Immature natural killer cell (primary cell): ENCODE data around the gene DDX10. TPM values are rescaled to one million over a fixed set of nuclear protein-coding genes. Genes with fewer than 3 reads are reported as not detected.

Experiments used
- DNase-seq, 3 donors: peaks; one replicate each; pipeline ENCODE4 v3.0.0; 2022; ENCODE audit warnings: mixed read lengths in 1 of 3
- H3K27ac Mint-ChIP-seq, 6 donors: one replicate each; pipeline ENCODE4 v1.8.0; 2020; ENCODE audit warnings: mixed read lengths in 6 of 6, mild to moderate bottlenecking in 5 of 6, inconsistent platforms in 4 of 6, moderate library complexity in 3 of 6
- H3K27me3 Mint-ChIP-seq, 3 donors: one replicate each; pipeline ENCODE4 v1.8.0; 2020 to 2021; ENCODE audit warnings: low read depth in 3 of 3, mild to moderate bottlenecking in 3 of 3, mixed read lengths in 3 of 3, moderate library complexity in 3 of 3, inconsistent platforms in 1 of 3
- H3K36me3 Mint-ChIP-seq, 3 donors: one replicate each; pipeline ENCODE4 v1.8.0; 2020; ENCODE audit warnings: mixed read lengths in 3 of 3, inconsistent platforms in 2 of 3, mild to moderate bottlenecking in 2 of 3
- H3K4me1 Mint-ChIP-seq, 2 donors: one replicate each; pipeline ENCODE4 v1.8.0; 2020; ENCODE audit warnings: inconsistent platforms in 2 of 2, mild to moderate bottlenecking in 2 of 2, mixed read lengths in 2 of 2, moderate library complexity in 1 of 2
- H3K4me3 Mint-ChIP-seq, 5 donors: one replicate each; pipeline ENCODE4 v1.8.0; 2020; ENCODE audit warnings: mild to moderate bottlenecking in 5 of 5, mixed read lengths in 5 of 5, inconsistent platforms in 3 of 5, moderate library complexity in 3 of 5
- H3K9me3 Mint-ChIP-seq, 6 donors: one replicate each; pipeline ENCODE4 v1.8.0; 2020; ENCODE audit warnings: mild to moderate bottlenecking in 6 of 6, mixed read lengths in 6 of 6, inconsistent platforms in 4 of 6, moderate library complexity in 3 of 6
- polyA plus RNA-seq, 3 donors: library from polyadenylated mRNA; unstranded; fragments of 300-500 nt; fragmentation: Illumina TruSeq; gene quantifications; one replicate each; pipeline ENCODE4 v1.2.3, GENCODE V29; 2021

The DDX10 gene
- polyA plus RNA-seq, 3 donors from 2014 or later = 11.8 to 17.2 (median 16.4) TPM

DNA sequence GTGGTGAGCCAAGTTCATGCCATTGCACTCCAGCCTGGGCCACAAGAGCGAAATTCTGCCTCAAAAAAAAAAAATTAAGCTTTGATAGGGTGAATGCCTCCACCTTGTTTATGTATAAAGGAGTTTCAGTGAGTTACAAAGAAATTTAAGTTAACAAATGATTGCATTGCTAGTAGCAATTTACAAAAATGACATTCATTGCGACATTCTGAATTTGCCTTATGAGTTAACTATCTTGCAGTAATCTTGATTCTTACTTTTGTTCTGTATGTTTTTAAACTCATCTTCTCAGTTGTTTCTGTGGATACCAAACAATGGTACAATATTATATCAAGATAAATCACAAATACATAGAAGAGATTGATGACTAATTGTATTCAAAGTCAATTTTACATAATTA lies 207.0 kb downstream of the DDX10 start:
- Mint-ChIP-seq H3K27ac (no peak overlapping the region), H3K4me3 (no peak overlapping the region), H3K4me1 (peaks cover 0 to 8% of the 10 kb centered on the region in 2 donors), H3K36me3 (no peaks in the 10 kb centered on the region), H3K9me3 (no peaks in the 10 kb centered on the region), H3K27me3 (peaks cover 0 to 3% (median 0%) of the 10 kb centered on the region in 3 donors)
- no peak for DNase-seq

DNA sequence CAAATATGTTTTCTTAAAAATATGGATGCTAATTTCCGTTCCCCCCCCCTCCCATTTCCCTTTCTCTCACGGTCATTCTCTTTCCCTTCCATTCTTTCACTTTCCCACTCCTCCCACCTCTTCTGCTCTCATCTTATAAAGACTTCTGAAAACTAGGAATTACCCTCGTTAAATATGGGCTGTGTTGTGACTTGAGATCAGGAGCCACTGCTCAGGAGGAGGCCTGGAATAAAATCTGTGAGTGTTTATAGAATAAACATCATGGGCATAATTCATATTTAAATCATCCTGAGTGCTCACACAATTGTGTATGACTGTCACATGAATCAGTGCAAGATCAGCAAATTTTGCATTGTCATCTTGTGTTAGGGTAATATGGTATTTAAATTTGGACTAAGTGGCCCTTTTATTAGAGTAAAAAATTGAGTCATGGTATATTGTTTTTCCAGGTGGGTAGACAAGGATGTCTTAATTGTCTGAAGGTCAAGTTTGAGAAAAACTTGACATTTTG lies 208.0 kb downstream of the DDX10 start:
- peaks cover 0 to 3% (median 0%) of the 10 kb centered on the region in 3 donors for H3K27me3 Mint-ChIP-seq
- H3K9me3 Mint-ChIP-seq = no peaks in the 10 kb centered on the region
- no peak for DNase-seq
- H3K36me3 Mint-ChIP-seq = peaks cover 0 to under 1% (median 0%) of the 10 kb centered on the region in 3 donors
- no peak overlapping the region for H3K4me3 Mint-ChIP-seq
- H3K27ac Mint-ChIP-seq = no peak overlapping the region
- peaks cover 3 to 8% of the 10 kb centered on the region in 2 donors for H3K4me1 Mint-ChIP-seq

DNA sequence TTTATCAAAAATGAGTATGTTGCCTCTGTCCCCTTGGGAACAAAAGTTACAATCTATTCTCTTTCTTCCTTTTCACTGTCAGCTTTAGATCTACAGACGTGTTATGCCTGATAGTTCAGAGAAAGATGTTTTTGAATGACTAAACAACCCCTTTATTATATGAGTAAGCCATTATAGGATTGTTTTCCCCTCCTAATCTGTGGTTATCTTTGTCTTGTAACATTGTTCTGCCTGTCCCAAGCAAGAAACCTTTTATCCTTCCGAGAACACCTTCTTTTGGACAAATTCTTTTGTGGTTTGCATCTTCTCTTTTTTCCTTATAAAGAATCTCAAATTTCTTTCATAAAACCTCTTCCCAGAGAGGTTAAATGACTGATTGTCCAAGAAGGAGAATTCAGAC lies 208.4 kb downstream of the DDX10 start:
- H3K27ac Mint-ChIP-seq = no peak overlapping the region
- H3K9me3 Mint-ChIP-seq = no peaks in the 10 kb centered on the region
- H3K27me3 Mint-ChIP-seq = peaks cover 0 to 3% (median 0%) of the 10 kb centered on the region in 3 donors
- peaks cover 5 to 8% of the 10 kb centered on the region in 2 donors for H3K4me1 Mint-ChIP-seq
- no peak overlapping the region for H3K4me3 Mint-ChIP-seq
- DNase-seq = no peak
- H3K36me3 Mint-ChIP-seq = peaks cover 0 to 3% (median 0%) of the 10 kb centered on the region in 3 donors

DNA sequence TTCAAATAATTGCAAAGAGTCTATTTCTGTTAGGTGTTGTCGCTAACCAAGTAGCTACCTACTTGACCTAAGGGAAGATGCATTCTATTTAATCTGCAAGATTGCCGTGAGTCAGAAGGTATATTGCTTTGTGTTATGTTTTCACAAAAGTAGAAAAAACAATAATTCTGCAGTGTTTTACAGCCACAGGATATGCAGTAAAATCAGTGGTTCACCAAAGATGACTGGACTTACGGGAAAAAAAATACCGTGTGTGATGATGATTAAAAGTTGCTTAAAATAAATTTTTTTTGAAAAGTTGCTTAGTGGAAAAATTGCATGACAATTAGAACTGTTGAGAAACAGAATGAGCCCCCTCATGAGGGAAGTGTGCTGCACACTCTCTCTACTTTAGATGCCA lies 209.1 kb downstream of the DDX10 start:
- Mint-ChIP-seq H3K27me3 (peaks cover 0 to 3% (median 0%) of the 10 kb centered on the region in 3 donors), H3K4me3 (no peak overlapping the region), H3K27ac (no peak overlapping the region), H3K4me1 (peaks cover 5 to 8% of the 10 kb centered on the region in 2 donors), H3K36me3 (peaks cover 0 to 3% (median 0%) of the 10 kb centered on the region in 3 donors), H3K9me3 (no peaks in the 10 kb centered on the region)
- DNase-seq = no peak

DNA sequence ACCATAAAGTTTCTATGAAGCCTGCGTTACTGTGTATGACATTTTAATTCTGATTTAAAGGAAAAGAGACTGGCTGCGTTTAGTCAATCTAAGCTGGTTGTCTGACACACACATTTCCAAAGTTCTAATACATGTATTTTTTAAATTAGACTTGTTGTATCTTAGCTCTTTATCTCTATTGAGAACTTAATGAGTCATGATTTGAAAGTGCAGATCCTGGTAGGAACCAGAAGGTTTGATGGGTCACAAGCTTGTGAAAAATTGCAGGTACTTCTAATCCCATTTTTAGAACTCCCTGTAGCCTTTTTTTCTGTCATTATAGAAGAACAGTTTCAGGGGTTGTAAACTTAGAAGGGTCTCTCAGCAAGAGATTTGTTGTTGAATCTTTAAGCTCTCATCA lies 210.3 kb downstream of the DDX10 start:
- Mint-ChIP-seq H3K9me3 (no peaks in the 10 kb centered on the region), H3K36me3 (peaks cover 0 to 3% (median 0%) of the 10 kb centered on the region in 3 donors), H3K27ac (no peak overlapping the region), H3K27me3 (peaks cover 0 to 3% (median 0%) of the 10 kb centered on the region in 3 donors), H3K4me1 (peaks cover 5 to 7% of the 10 kb centered on the region in 2 donors), H3K4me3 (no peak overlapping the region)
- no peak for DNase-seq

DNA sequence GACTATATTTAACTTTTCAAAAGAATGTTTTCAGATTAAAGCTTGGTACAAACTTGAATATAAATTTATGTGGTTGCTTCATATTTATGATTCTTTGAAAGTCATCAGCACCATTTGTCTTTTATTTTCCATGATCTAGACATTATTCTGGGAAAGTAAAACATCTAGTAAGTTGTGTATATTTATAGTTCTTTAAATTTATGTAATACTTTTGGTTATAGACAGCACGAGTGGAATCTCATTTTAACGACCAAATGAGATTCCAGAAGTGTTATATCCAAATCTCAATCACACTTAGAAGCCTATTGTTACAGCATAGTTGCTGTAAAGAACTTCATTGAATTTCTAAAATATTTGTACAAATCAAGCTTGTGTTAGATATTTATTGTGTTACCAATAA lies 212.3 kb downstream of the DDX10 start:
- Mint-ChIP-seq H3K36me3 (peaks cover 0 to 3% (median 0%) of the 10 kb centered on the region in 3 donors), H3K4me1 (peaks cover 0 to 5% of the 10 kb centered on the region in 2 donors), H3K27ac (no peak overlapping the region), H3K27me3 (no peaks in the 10 kb centered on the region), H3K4me3 (no peak overlapping the region), H3K9me3 (no peaks in the 10 kb centered on the region)
- no peak for DNase-seq

DNA sequence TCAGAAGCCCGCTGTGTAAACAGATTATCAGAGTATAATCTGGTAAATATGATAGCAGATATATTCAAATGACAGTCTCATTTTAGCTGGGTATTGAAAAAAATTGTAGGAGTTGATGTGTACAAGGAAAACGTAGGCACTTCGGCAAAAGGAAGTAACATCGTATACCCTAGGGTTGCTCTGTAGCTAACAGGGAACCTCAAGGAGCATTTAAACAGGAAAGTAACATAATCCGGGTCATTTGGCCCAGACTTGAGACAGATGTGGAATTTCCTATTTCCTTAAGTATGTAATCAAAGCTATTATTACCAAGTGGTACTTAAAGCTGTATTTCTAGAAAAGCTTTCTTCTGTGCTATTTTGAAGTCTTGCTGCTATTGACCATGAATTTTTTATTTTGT lies 215.6 kb downstream of the DDX10 start:
- peaks cover 0 to 3% (median 0%) of the 10 kb centered on the region in 3 donors for H3K36me3 Mint-ChIP-seq
- peaks cover 0 to 5% of the 10 kb centered on the region in 2 donors for H3K4me1 Mint-ChIP-seq
- no peak overlapping the region for H3K27ac Mint-ChIP-seq
- H3K9me3 Mint-ChIP-seq = no peaks in the 10 kb centered on the region
- no peaks in the 10 kb centered on the region for H3K27me3 Mint-ChIP-seq
- no peak overlapping the region for H3K4me3 Mint-ChIP-seq
- no peak for DNase-seq

DNA sequence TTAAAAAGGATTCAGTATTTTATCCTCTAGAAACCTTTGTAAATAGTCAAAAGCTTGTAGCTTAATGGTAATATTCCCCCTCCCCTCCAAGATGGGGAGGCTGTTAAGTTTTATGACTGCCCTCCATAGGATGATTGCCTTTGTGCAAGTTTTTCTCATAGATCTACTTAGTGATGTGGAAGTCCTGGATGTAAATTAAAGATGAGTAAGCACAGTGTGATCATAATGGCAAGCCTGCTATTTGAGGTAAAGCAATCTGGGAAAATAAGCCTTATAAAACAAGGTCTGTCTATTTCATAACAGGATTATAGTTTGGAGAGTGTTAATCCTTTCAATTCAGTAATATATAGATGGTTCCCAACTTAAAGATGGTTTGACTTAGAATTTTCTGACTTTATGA lies 216.3 kb downstream of the DDX10 start:
- Mint-ChIP-seq H3K4me3 (no peak overlapping the region), H3K9me3 (no peaks in the 10 kb centered on the region), H3K4me1 (peaks cover 0 to 5% of the 10 kb centered on the region in 2 donors), H3K27me3 (no peaks in the 10 kb centered on the region), H3K36me3 (peaks cover 0 to 3% (median 0%) of the 10 kb centered on the region in 3 donors), H3K27ac (no peak overlapping the region)
- no peak for DNase-seq

DNA sequence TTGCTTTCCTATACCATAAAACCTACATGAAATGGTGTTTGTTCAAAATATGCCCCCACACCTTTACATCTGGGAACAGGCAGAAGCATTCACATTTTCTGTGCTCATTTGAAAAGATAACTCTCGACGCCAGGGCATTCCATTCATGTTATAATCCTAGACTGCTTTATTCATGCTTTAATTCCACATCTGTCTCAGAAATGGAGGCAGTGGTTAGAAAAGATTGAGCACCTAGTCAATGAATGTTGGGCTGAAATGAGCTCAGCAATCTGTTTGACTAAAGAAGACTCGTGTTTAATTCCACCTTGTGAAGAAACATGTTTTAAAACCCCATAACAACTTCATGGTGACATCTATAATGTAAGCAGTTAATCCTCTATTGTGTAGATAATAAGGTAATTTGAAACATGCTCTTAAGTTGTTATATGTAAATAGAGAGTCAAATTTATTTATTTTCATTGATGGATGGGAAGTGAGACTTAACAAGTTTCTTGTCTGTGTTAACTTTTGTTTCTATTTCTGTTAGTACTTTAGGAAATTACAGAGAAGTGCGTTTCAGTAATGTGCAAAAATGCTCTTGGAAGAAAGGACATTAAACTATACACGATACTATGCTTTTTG lies 217.5 kb downstream of the DDX10 start:
- Mint-ChIP-seq H3K27ac (no peak overlapping the region), H3K36me3 (peaks cover 0 to 3% (median 0%) of the 10 kb centered on the region in 3 donors), H3K27me3 (peaks cover 0 to 1% (median under 1%) of the 10 kb centered on the region in 3 donors), H3K9me3 (no peaks in the 10 kb centered on the region), H3K4me3 (no peak overlapping the region), H3K4me1 (peaks cover 1 to 16% of the 10 kb centered on the region in 2 donors)
- no peak for DNase-seq

DNA sequence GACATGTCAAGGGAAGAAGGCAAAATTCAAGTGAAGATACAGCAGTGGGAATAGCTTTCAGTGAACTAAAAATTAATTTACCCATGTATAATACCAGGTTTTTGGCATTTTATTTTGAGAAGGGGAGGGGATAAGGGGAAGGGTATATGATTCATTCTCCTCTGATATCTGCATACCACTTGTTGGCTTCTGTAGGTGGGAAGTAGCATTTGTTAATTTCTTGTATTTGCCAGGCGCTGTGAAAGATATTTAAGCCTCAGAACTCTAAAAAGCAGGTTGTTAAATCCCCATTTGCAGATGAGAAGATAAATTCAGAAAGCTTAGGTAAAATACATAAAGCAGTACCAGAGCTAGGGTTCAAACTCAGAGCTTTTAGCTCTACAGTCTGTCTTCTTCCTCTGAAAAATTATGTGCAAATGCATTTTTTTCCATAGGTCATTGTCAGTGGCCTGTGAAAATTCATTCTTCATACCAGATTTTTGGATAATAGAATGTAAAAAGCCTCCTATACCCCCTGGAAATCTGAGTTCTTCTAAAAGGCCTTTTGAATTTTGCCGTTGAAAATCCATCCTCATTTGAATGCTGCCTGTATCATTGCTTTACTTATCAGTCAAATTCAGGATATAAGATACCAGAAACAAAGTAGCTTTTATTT lies 221.3 kb downstream of the DDX10 start:
- Mint-ChIP-seq H3K4me3 (no peak overlapping the region), H3K36me3 (no peaks in the 10 kb centered on the region), H3K27ac (no peak overlapping the region), H3K4me1 (peaks cover 13 to 25% of the 10 kb centered on the region in 2 donors), H3K9me3 (no peaks in the 10 kb centered on the region), H3K27me3 (peaks cover 0 to 5% (median 2%) of the 10 kb centered on the region in 3 donors)
- DNase-seq = no peak

DNA sequence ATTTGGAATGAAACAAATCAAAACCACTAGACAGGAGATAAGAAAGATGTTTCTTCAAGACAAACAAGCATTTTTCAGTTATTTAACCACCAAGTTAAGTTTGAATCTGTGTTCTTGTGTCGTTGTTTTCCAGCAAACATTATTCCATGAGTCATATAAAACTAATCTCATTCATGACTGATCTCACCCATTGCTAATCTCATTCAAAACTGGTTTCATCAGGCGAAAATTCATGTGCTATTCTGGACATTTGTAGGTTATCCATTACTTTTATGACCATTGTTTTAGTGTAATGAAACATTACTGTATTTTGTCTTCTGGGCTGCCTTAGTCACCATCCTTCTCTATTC lies 221.8 kb downstream of the DDX10 start:
- Mint-ChIP-seq H3K4me1 (peaks cover 13 to 25% of the 10 kb centered on the region in 2 donors), H3K27me3 (peaks cover 0 to 5% (median 2%) of the 10 kb centered on the region in 3 donors), H3K27ac (no peak overlapping the region), H3K9me3 (no peaks in the 10 kb centered on the region), H3K36me3 (no peaks in the 10 kb centered on the region), H3K4me3 (no peak overlapping the region)
- no peak for DNase-seq

DNA sequence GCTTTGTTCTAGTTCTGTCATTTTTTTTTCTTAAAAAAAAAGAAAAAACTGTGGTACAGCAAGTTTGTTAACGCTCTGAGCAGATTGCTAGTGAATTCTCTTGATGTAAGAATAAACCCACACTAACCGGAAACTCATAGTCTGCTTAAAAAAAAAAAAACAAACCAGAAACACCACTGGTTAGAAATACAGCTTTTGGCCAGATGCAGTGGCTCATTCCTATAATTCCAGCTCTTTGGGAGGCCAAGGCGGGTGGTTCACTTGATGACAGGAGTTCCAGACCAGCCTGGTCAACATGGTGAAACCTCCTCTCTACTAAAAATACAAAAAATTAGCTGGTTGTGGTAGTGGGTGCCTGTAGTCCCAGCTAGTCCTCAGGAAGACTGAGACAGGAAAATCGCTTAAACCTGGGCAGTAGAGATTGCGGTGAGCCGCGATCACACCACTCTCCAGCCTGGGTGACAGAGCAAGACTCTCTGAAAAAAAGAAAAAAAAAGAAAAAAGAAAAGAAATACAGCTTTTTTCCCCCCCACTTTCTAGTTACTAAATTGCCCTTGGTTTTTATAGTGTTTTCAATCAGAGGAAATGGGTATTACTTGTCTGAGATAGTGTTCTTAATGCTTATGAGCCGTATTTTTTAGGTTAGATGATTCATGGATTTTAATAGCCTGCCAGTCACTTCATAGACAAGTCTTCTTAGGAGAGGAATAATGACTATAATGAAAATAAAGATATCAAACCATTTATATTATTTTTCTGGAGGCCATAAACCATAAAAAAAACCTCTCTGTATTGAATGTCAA lies 222.8 kb downstream of the DDX10 start:
- Mint-ChIP-seq H3K9me3 (no peaks in the 10 kb centered on the region), H3K36me3 (no peaks in the 10 kb centered on the region), H3K27me3 (peaks cover 0 to 5% (median 2%) of the 10 kb centered on the region in 3 donors), H3K4me1 (peaks cover 13 to 25% of the 10 kb centered on the region in 2 donors), H3K4me3 (peak overlapping the region; percentile 31 to 77 (median 63)), H3K27ac (peak overlapping the region; percentile 20 to 81 (median 60))
- DNase-seq = peak; percentile 64 to 70 (median 65)

DNA sequence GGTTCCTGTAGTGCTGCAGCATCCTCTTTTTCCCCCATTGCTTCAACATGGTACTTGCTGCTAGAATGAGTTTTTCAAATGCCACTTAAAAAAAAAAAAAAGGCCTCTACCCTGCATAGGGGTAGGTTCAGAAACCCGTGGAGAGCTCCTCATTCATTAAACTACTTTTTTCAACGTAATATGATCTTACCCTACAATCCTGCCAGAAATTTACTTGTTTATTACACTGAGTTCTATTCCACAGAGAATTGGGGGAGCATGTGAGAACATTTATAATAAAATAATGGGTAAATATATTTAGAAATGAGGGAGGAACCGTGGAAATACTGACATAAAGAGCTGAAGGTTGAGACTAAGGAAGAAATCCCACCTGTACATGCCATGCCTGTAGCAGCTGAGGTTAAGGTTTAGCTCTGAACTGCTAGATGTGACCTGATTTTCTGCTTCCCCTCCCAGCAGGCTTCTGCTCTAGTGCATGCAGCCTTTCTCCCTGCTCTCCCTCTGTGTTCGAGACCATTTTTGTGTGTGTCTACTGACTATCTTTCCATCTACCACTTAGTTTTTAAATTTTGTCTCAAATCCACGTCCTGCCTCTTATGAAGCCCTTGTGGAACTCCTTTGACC lies 225.7 kb downstream of the DDX10 start:
- no peaks in the 10 kb centered on the region for H3K36me3 Mint-ChIP-seq

More for the DNA sequence above, 225.7 kb downstream of the DDX10 start:
- H3K9me3 Mint-ChIP-seq = no peaks in the 10 kb centered on the region
- no peak for DNase-seq
- peaks cover 0 to 5% (median 2%) of the 10 kb centered on the region in 3 donors for H3K27me3 Mint-ChIP-seq
- H3K27ac Mint-ChIP-seq = no peak overlapping the region
- peaks cover 15 to 32% of the 10 kb centered on the region in 2 donors for H3K4me1 Mint-ChIP-seq
- H3K4me3 Mint-ChIP-seq = no peak overlapping the region
